ENCODE data around the gene PCSK1N.

The PCSK1N gene

GRCh38 chrX:48792219-48792618 is 43.2 kb downstream of the PCSK1N start:
- TF ChIP-seq, protein P1, sequence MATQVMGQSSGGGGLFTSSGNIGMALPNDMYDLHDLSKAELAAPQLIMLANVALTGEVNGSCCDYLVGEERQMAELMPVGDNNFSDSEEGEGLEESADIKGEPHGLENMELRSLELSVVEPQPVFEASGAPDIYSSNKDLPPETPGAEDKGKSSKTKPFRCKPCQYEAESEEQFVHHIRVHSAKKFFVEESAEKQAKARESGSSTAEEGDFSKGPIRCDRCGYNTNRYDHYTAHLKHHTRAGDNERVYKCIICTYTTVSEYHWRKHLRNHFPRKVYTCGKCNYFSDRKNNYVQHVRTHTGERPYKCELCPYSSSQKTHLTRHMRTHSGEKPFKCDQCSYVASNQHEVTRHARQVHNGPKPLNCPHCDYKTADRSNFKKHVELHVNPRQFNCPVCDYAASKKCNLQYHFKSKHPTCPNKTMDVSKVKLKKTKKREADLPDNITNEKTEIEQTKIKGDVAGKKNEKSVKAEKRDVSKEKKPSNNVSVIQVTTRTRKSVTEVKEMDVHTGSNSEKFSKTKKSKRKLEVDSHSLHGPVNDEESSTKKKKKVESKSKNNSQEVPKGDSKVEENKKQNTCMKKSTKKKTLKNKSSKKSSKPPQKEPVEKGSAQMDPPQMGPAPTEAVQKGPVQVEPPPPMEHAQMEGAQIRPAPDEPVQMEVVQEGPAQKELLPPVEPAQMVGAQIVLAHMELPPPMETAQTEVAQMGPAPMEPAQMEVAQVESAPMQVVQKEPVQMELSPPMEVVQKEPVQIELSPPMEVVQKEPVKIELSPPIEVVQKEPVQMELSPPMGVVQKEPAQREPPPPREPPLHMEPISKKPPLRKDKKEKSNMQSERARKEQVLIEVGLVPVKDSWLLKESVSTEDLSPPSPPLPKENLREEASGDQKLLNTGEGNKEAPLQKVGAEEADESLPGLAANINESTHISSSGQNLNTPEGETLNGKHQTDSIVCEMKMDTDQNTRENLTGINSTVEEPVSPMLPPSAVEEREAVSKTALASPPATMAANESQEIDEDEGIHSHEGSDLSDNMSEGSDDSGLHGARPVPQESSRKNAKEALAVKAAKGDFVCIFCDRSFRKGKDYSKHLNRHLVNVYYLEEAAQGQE (IDR thresholded peaks at IDR 0.05; ENCODE audit: insufficient replicate concordance, low read depth) = no peak
- TF ChIP-seq CTCF (IDR thresholded peaks at IDR 0.05; ENCODE audit: insufficient read depth, low read length) (no peak), GABPA (IDR thresholded peaks at IDR 0.05; ENCODE audit: low read depth) (no peak), POLR2AphosphoS5 (IDR thresholded peaks at IDR 0.05; ENCODE audit: low read depth) (no peak), SPI1 (IDR thresholded peaks at IDR 0.05; ENCODE audit: borderline replicate concordance, low read depth) (no peak)
- Histone ChIP-seq H3K4me3 (replicated peaks; ENCODE audit: insufficient read depth, low read length) (no peak overlapping the region), H3K27me3 (ENCODE audit: insufficient read depth, poor library complexity, severe bottlenecking) (no peaks in the 10 kb centered on the region), H3K27ac (replicated peaks) (no peak overlapping the region)
- no peak for DNase-seq (ENCODE audit: low read depth in 1 of 2, low spot score in 1 of 2)

- no peak overlapping the region for H3K27ac ChIP-seq (replicated peaks)
- DNase-seq (ENCODE audit: low read depth in 1 of 2, low spot score in 1 of 2) = no peak
- TF ChIP-seq SPI1 (IDR thresholded peaks at IDR 0.05; ENCODE audit: borderline replicate concordance, low read depth) = no peak
- TF ChIP-seq GABPA (IDR thresholded peaks at IDR 0.05; ENCODE audit: low read depth) = no peak
- TF ChIP-seq, protein P1 (IDR thresholded peaks at IDR 0.05; ENCODE audit: insufficient replicate concordance, low read depth) = no peak
- no peak for TF ChIP-seq CTCF (IDR thresholded peaks at IDR 0.05; ENCODE audit: insufficient read depth, low read length)
- no peak for TF ChIP-seq POLR2AphosphoS5 (IDR thresholded peaks at IDR 0.05; ENCODE audit: low read depth)
- H3K27me3 ChIP-seq (ENCODE audit: insufficient read depth, poor library complexity, severe bottlenecking) = no peaks in the 10 kb centered on the region
- no peak overlapping the region for H3K4me3 ChIP-seq (replicated peaks; ENCODE audit: insufficient read depth, low read length)
Observed at GRCh38 chrX:48791063-48791820, 44.2 kb downstream of the PCSK1N start.

DNA sequence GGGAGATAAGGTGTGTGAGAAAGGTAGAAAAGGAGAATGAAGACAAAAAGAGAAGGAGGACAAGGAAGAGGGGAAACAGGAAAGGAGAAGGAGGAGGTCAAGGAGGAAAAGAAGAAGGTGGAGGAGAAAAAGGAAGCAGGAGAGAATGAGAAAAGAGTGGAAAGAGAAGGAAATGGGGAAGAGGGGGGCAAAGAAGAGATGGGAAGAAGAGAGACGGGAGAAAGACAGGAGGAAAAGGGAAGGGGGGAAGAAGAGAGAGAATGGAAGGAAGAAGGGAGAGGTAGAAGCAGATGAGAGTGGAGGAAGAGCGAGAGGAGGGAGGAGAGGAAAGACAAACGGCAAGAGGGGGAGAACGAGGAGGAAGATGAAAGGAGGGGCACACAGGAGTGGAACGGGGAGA is 44.9 kb downstream of the PCSK1N start:
- Histone ChIP-seq H3K27ac (replicated peaks) (no peak overlapping the region; the same call in 1 of the 2 replicates), H3K4me3 (replicated peaks; ENCODE audit: insufficient read depth, low read length) (no peak overlapping the region), H3K27me3 (ENCODE audit: insufficient read depth, poor library complexity, severe bottlenecking) (no peaks in the 10 kb centered on the region)
- TF ChIP-seq, protein P1 (IDR thresholded peaks at IDR 0.05; ENCODE audit: insufficient replicate concordance, low read depth) = no peak
- no peak for TF ChIP-seq POLR2AphosphoS5 (IDR thresholded peaks at IDR 0.05; ENCODE audit: low read depth)
- no peak for TF ChIP-seq CTCF (IDR thresholded peaks at IDR 0.05; ENCODE audit: insufficient read depth, low read length)
- TF ChIP-seq SPI1 (IDR thresholded peaks at IDR 0.05; ENCODE audit: borderline replicate concordance, low read depth) = no peak
- TF ChIP-seq GABPA (IDR thresholded peaks at IDR 0.05; ENCODE audit: low read depth) = no peak
- DNase-seq (ENCODE audit: low read depth in 1 of 2, low spot score in 1 of 2) = no peak

Data from HL-60 (cell line).